H1 (cell line): Measurements from ENCODE around the gene VTN. TPM values are rescaled to one million over a fixed set of nuclear protein-coding genes. Genes with fewer than 3 reads are reported as not detected.

ENCODE experiments used
- CTCF ChIA-PET: fragments of 300-600 bp; sonication (Branson Sonifier 250); formaldehyde crosslinking; loops from one replicate; lab custom pipeline; 2021; ENCODE audit not compliant: partially characterized antibody; lab: Charles Lee
- POLR2A ChIA-PET: fragments of 300-600 bp; sonication (Branson Sonifier 250); formaldehyde crosslinking; loops from one replicate; lab custom pipeline; 2021; ENCODE audit warnings: inconsistent platforms; ENCODE audit not compliant: partially characterized antibody; lab: Charles Lee
- DNase-seq, 2 experiments: peaks; one replicate each; pipeline versions ENCODE4 v3.0.0 to v3.0.0-alpha.2; 2010 to 2022; ENCODE audit warnings: low spot score in 2 of 2, low read depth in 1 of 2, mixed read lengths in 1 of 2
- FAIRE-seq: peaks from 2 replicates; lab custom pipeline; 2011; peaks lifted over from hg19 to GRCh38; lab: Jason Lieb, UNC
- H2AFZ ChIP-seq: 2 replicates; pipeline ENCODE4 v1.8.1; 2012; ENCODE audit warnings: low read length, inconsistent platforms
- H2AK5ac ChIP-seq: 2 replicates; pipeline ENCODE4 v1.6.1; 2013; ENCODE audit warnings: low read depth, low read length
- H2BK120ac ChIP-seq: replicated peaks from 2 replicates; pipeline ENCODE3; 2013; ENCODE audit warnings: low read depth, low read length, inconsistent platforms
- H2BK12ac ChIP-seq: 2 replicates; pipeline ENCODE4 v1.6.1; 2013; ENCODE audit warnings: low read depth, low read length
- H2BK15ac ChIP-seq: 2 replicates; pipeline ENCODE4 v1.6.1; 2013; ENCODE audit warnings: low read length
- H2BK20ac ChIP-seq: 2 replicates; pipeline ENCODE4 v1.6.1; 2013; ENCODE audit warnings: low read length
- H2BK5ac ChIP-seq: 2 replicates; pipeline ENCODE4 v1.6.1; 2013; ENCODE audit warnings: low read depth, low read length
- H3K14ac ChIP-seq: 2 replicates; pipeline ENCODE4 v1.6.1; 2013; ENCODE audit warnings: inconsistent platforms; ENCODE audit not compliant: insufficient read length
- H3K18ac ChIP-seq: 2 replicates; pipeline ENCODE4 v1.6.1; 2013; ENCODE audit warnings: low read length; ENCODE audit errors: extremely low read depth
- H3K23ac ChIP-seq: 2 replicates; pipeline ENCODE4 v1.6.1; 2013; ENCODE audit warnings: inconsistent platforms; ENCODE audit not compliant: insufficient read length
- H3K23me2 ChIP-seq: 2 replicates; pipeline ENCODE4 v1.6.1; 2013; ENCODE audit warnings: low read depth, low read length
- H3K27ac ChIP-seq: 2 replicates; pipeline ENCODE4 v1.6.1; 2011; ENCODE audit warnings: low read depth, low read length, inconsistent platforms
- H3K27me3 ChIP-seq, 4 experiments: replicated peaks in 1 of 4; 1 replicate in 1 of 4; 2 replicates in 3 of 4; pipeline versions ENCODE4 v1.6.1 to v1.8.1; 2011 to 2013; ENCODE audit warnings: low read length in 3 of 4, mild to moderate bottlenecking in 3 of 4, inconsistent platforms in 2 of 4, mixed read lengths in 2 of 4, moderate library complexity in 1 of 4; ENCODE audit not compliant: control insufficient read depth in 3 of 4, insufficient read depth in 3 of 4; ENCODE audit errors: extremely low read depth in 1 of 4
- H3K36me3 ChIP-seq, 4 experiments: 2 replicates each; pipeline versions ENCODE4 v1.6.1 to v1.8.1; 2011 to 2013; ENCODE audit warnings: mild to moderate bottlenecking in 4 of 4, low read length in 3 of 4, moderate library complexity in 2 of 4, control low read depth in 1 of 4, inconsistent platforms in 1 of 4; ENCODE audit not compliant: insufficient read depth in 4 of 4, control insufficient read depth in 2 of 4
- H3K4ac ChIP-seq: replicated peaks from 2 replicates; pipeline ENCODE3; 2013; ENCODE audit warnings: low read length, low read depth, mixed read lengths, inconsistent platforms; ENCODE audit not compliant: insufficient read length
- H3K4me1 ChIP-seq, 4 experiments: replicated peaks in 1 of 4; 1 replicate in 1 of 4; 2 replicates in 3 of 4; pipeline versions ENCODE4 v1.6.1 to v1.8.1; 2011 to 2013; ENCODE audit warnings: low read length in 3 of 4, inconsistent platforms in 2 of 4, mixed read lengths in 1 of 4; ENCODE audit not compliant: insufficient read depth in 4 of 4, control insufficient read depth in 3 of 4
- H3K4me2 ChIP-seq, 2 experiments: 2 replicates each; pipeline versions ENCODE4 v1.6.1 to v1.8.1; 2011 to 2013; ENCODE audit warnings: low read depth in 2 of 2, low read length in 2 of 2, control low read depth in 1 of 2, inconsistent platforms in 1 of 2, mild to moderate bottlenecking in 1 of 2; ENCODE audit not compliant: insufficient read depth in 1 of 2
- H3K4me3 ChIP-seq, 4 experiments: fragments of 200-600, 300-600 bp in 1 of 4; sonication (generic), shearing (Covaris generic), sonication (Bioruptor Twin) in 1 of 4; 2 replicates each; pipeline versions ENCODE4 v1.5.1 to v1.8.1; 2011 to 2016; ENCODE audit warnings: low read length in 4 of 4, low read depth in 3 of 4, control low read depth in 2 of 4, inconsistent platforms in 2 of 4, mild to moderate bottlenecking in 2 of 4, mixed read lengths in 1 of 4, moderate library complexity in 1 of 4; ENCODE audit not compliant: insufficient read depth in 2 of 4; ENCODE audit errors: extremely low read depth in 1 of 4
- H3K56ac ChIP-seq: replicated peaks from 2 replicates; pipeline ENCODE3; 2013; ENCODE audit warnings: low read depth, mild to moderate bottlenecking, mixed read lengths, low read length, inconsistent platforms; ENCODE audit not compliant: insufficient read length
- H3K79me1 ChIP-seq: 2 replicates; pipeline ENCODE4 v1.6.1; 2013; ENCODE audit warnings: low read depth, low read length, control low read depth
- H3K79me2 ChIP-seq, 2 experiments: 2 replicates each; pipeline versions ENCODE4 v1.6.1 to v1.8.1; 2012 to 2013; ENCODE audit warnings: low read length in 2 of 2, mild to moderate bottlenecking in 2 of 2, inconsistent platforms in 1 of 2; ENCODE audit not compliant: insufficient read depth in 2 of 2, control insufficient read depth in 1 of 2
- H3K9ac ChIP-seq, 4 experiments: replicated peaks in 1 of 4; 1 replicate in 1 of 4; 2 replicates in 3 of 4; pipeline versions ENCODE4 v1.6.1 to v1.8.1; 2011 to 2013; ENCODE audit warnings: low read depth in 3 of 4, low read length in 3 of 4, control low read depth in 2 of 4, mild to moderate bottlenecking in 2 of 4, moderate library complexity in 2 of 4, inconsistent platforms in 1 of 4; ENCODE audit errors: extremely low read depth in 1 of 4
- H3K9me3 ChIP-seq, 2 experiments: 2 replicates each; pipeline versions ENCODE4 v1.6.1 to v1.8.1; 2012 to 2013; ENCODE audit warnings: mild to moderate bottlenecking in 2 of 2, moderate library complexity in 2 of 2, control low read depth in 1 of 2, inconsistent platforms in 1 of 2, low read depth in 1 of 2, low read length in 1 of 2, mixed read lengths in 1 of 2; ENCODE audit not compliant: insufficient read depth in 2 of 2
- H4K20me1 ChIP-seq, 2 experiments: replicated peaks in 1 of 2; 2 replicates each; pipeline versions ENCODE3 to v1.8.1; 2011 to 2013; ENCODE audit warnings: inconsistent platforms in 2 of 2, low read length in 2 of 2, mild to moderate bottlenecking in 1 of 2; ENCODE audit not compliant: insufficient read depth in 2 of 2, control insufficient read depth in 1 of 2
- H4K5ac ChIP-seq: 2 replicates; pipeline ENCODE4 v1.6.1; 2013; ENCODE audit warnings: low read length, low read depth, mixed read lengths, inconsistent platforms; ENCODE audit not compliant: insufficient read length
- H4K8ac ChIP-seq: 2 replicates; pipeline ENCODE4 v1.8.0; 2013; ENCODE audit warnings: mild to moderate bottlenecking, moderate library complexity, low read length, inconsistent platforms; ENCODE audit not compliant: insufficient read depth; ENCODE audit errors: extremely low read depth
- H4K91ac ChIP-seq: replicated peaks from 2 replicates; pipeline ENCODE3; 2013; ENCODE audit warnings: low read length, mixed read lengths, inconsistent platforms; ENCODE audit not compliant: insufficient read length
- ASH2L ChIP-seq: fragments of 200-600, 300-600 bp; sonication (generic); IDR thresholded peaks from one replicate; pipeline ENCODE4 v1.7.1; 2017; ENCODE audit warnings: low read length
- BACH1 ChIP-seq: IDR thresholded peaks from 2 replicates; pipeline ENCODE4 v1.6.1; 2012; ENCODE audit warnings: low read length, improper control_type of control experiment
- HDAC2 ChIP-seq, 2 experiments: fragments of 300-600 bp in 1 of 2; sonication (generic) in 1 of 2; IDR thresholded peaks; 2 replicates each; pipeline ENCODE4 v1.6.1; 2011 to 2012; ENCODE audit warnings: low read depth in 2 of 2, low read length in 2 of 2, mild to moderate bottlenecking in 2 of 2, moderate library complexity in 2 of 2, borderline replicate concordance in 1 of 2, inconsistent platforms in 1 of 2
- JUND ChIP-seq: IDR thresholded peaks from 2 replicates; pipeline ENCODE4 v1.6.1; 2011; ENCODE audit warnings: mild to moderate bottlenecking, improper control_type of control experiment, low read length
- KDM4A ChIP-seq: IDR thresholded peaks from one replicate; pipeline ENCODE4 v1.7.1; 2012; ENCODE audit warnings: low read depth, mild to moderate bottlenecking, moderate library complexity, low read length, inconsistent platforms; ENCODE audit not compliant: severe bottlenecking
- NANOG ChIP-seq: IDR thresholded peaks from 2 replicates; pipeline ENCODE4 v1.6.1; 2011; ENCODE audit warnings: low read length, low read depth, mild to moderate bottlenecking, inconsistent platforms; ENCODE audit not compliant: insufficient read depth, poor library complexity, severe bottlenecking
- TAF1 ChIP-seq: IDR thresholded peaks from 2 replicates; pipeline ENCODE4 v1.6.1; 2011; ENCODE audit warnings: mild to moderate bottlenecking, low read depth, low read length
- WGBS, 2 experiments: shearing (Covaris generic) in 1 of 2; methylation state at CpG; one replicate each; pipeline versions ENCODE4 v1.1.6 to v1.1.7; 2013 to 2015; ENCODE audit warnings: low lambda C conversion rate in 2 of 2, mixed read lengths in 2 of 2, inconsistent platforms in 1 of 2, low coverage in 1 of 2, missing lambda C conversion rate in 1 of 2; ENCODE audit not compliant: insufficient replicate concordance in 2 of 2, insufficient coverage in 1 of 2, insufficient read length in 1 of 2; ENCODE audit errors: extremely low coverage in 1 of 2, missing lambda C conversion rate in 1 of 2; 5-methylcytosine and 5-hydroxymethylcytosine counted together
- polyA plus RNA-seq, 7 experiments: library from polyadenylated mRNA; depleted of rRNA in 3 of 7; stranded (reverse) in 5 of 7; unstranded in 2 of 7; fragments of >200 nt in 5 of 7; fragments of 200-250 nt in 2 of 7; gene quantifications; 1 replicate in 5 of 7; 2 replicates in 1 of 7; 4 replicates in 1 of 7; pipeline versions ENCODE4 v1.2.1 to v1.2.3, GENCODE V29; 2011 to 2013; ENCODE audit warnings: missing spikeins in 2 of 7, mixed read lengths in 2 of 7
- total RNA-seq: library from RNA; stranded (reverse); fragmentation: NEBNext Ultra II Directional; extraction: Animal tissue kit (Norgen Biotek cat#: 25700); gene quantifications from 2 replicates; pipeline ENCODE4 v1.2.1, GENCODE V29; 2021
- TF ChIP-seq, protein P1 (sequence below): IDR thresholded peaks from 2 replicates; pipeline ENCODE4 v1.6.1; 2012; ENCODE audit warnings: inconsistent platforms

The VTN gene
- total and polyA plus RNA-seq, 2 of the 8 experiments (the other 6 are each of a cell fraction or from before 2014, with no cell fraction given): 0.18 TPM; not detected in 1

DNA sequence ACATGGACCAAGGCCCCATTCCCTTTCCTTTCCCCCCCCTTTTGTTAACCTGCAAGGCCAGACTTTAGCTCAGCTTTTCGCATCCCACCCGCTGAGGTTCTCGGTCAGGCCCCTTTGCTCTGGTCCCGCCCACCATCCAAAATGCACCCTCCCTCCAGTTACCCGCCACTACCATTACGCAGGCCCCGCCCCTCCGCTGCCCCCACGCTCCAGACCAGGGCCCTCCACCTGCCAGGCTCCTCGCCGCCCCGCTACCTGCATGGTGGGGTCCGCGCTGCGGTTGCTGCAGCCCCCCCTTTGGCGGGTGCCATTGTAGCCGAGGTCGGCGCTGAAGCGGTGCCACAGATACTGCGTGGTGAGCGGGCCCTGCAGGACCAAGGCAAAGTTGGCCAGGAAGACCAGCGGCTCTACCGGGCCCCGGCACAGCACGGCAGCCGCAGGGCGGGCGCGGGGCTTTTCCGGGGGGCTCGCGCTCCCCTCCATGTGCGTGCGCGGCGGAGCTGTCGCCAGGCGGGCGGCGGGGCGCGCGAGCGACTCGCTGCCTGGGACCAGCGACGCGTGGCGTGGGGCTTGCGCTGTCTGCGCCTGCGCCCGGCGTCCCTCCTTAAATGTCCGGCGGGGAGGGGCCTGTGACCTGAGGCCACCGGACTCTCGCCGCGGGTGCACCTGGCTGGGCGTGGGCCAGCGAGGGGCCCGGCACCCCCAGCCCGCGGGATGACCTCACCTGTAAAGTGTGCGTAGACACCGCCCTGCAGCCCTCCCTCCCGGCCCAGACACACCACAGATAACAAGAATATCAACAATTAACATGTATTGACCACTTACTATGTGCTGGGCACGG is 35.7 kb upstream of the VTN start, which contains the start of gene SLC46A1:
SLC46A1 (minus strand) TSS at position 581 of the 841 bp plus-strand sequence; CDS start at position 483, 98 bp downstream.
- POLR2A ChIA-PET: interaction anchor here (1.0 to 12.8 kb wide), 6 partner anchors 9 to 77 kb away, joined by 3 to 135 read pairs (median 6); partner anchors contain the start of gene POLDIP2
- peaks cover 0 to 35% (median 15%) of the 10 kb centered on the region in 4 experiments; a peak in 5 of 7 replicates for H3K27me3 ChIP-seq
- TF ChIP-seq TAF1 (0 out of 2 replicates have a peak, but pooled peaks have one; percentile 25), BACH1 (0 out of 2 replicates have a peak, but pooled peaks have one; percentile 41), NANOG (no peak), KDM4A (peak; percentile 86), ASH2L (peak; percentile 63), JUND (peak; percentile 4; the same call in 1 of the 2 replicates), HDAC2 (IDR thresholded peaks at IDR 0.05; ENCODE audit: borderline replicate concordance in 1 of 2, low read depth in 2 of 2, low read length in 2 of 2) (0 out of 4 replicates have a peak, but pooled peaks of 1 of the 2 experiments have one; percentile 39)
- TF ChIP-seq, protein P1, sequence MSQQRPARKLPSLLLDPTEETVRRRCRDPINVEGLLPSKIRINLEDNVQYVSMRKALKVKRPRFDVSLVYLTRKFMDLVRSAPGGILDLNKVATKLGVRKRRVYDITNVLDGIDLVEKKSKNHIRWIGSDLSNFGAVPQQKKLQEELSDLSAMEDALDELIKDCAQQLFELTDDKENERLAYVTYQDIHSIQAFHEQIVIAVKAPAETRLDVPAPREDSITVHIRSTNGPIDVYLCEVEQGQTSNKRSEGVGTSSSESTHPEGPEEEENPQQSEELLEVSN: no peak

More for the DNA sequence above, 35.7 kb upstream of the VTN start, which contains the start of gene SLC46A1:
- Histone ChIP-seq H2AK5ac (peak within 1 kb of the TSS; percentile 14; the same call in 1 of the 2 replicates), H2BK120ac (peak within 1 kb of the TSS; percentile 19), H2BK20ac (no peak within 1 kb of the TSS; the same call in 1 of the 2 replicates), H3K9ac (peak within 1 kb of the TSS in 3 of 4 experiments; percentile 22 to 56 (median 34); a peak in 3 of 7 replicates), H3K9me3 (no peaks in the 10 kb centered on the region), H3K4me2 (peak within 1 kb of the TSS; percentile 78 to 90), H3K36me3 (no peaks in the 10 kb centered on the region), H3K27ac (no peak within 1 kb of the TSS; the same call in 1 of the 2 replicates), H3K4me1 (peaks cover 32 to 64% (median 40%) of the 10 kb centered on the region in 4 experiments), H4K5ac (peak within 1 kb of the TSS; percentile 39), H3K18ac (peak within 1 kb of the TSS; percentile 88), H3K79me2 (no peaks in the 10 kb centered on the region; a peak in 1 of 4 replicates), H3K56ac (no peak within 1 kb of the TSS), H4K20me1 (no peaks in the 10 kb centered on the region), H2BK12ac (peak within 1 kb of the TSS; percentile 84; the same call in 1 of the 2 replicates), H3K23ac (no peak within 1 kb of the TSS), H3K79me1 (no peaks in the 10 kb centered on the region; the same call in 1 of the 2 replicates), H3K23me2 (peaks cover 12% of the 10 kb centered on the region; the same call in 1 of the 2 replicates), H3K4me3 (peak within 1 kb of the TSS; percentile 51 to 74 (median 60)), H3K14ac (no peak within 1 kb of the TSS), H2BK15ac (peak within 1 kb of the TSS; percentile 74; the same call in 1 of the 2 replicates), H3K4ac (no peak within 1 kb of the TSS), H2BK5ac (peak within 1 kb of the TSS; percentile 49; the same call in 1 of the 2 replicates), H2AFZ (peak within 1 kb of the TSS; percentile 2; the same call in 1 of the 2 replicates), H4K91ac (peak within 1 kb of the TSS; percentile 61), H4K8ac (peak within 1 kb of the TSS; percentile 51)
- DNase-seq (peak in 1 of 2 experiments; percentile 87), FAIRE-seq (no peak)
- 2% methylated on average over 33 of the region's 70 CpGs; no CpG with 5 or more reads in 1 of the 2 experiments for WGBS, 2 experiments
- CTCF ChIA-PET: interaction anchor here (1.4 to 5.8 kb wide), 9 partner anchors 10 to 148 kb away, joined by 3 to 52 read pairs (median 6); partner anchors contain the start of gene VTN
